HL-60 (cell line): Measurements from ENCODE around the gene HSCB.
"Not testable (repeated sequence)": the region's sequence is repeated elsewhere in the genome, so short reads cannot be mapped to it uniquely, and the experiment has no call there.

Experiments used
- DNase-seq, 2 experiments: peaks; one replicate each; pipeline ENCODE4 v3.0.0-alpha.2; 2010 to 2020; ENCODE audit warnings: low read depth in 1 of 2, low spot score in 1 of 2
- H3K27ac ChIP-seq: fragments of 250-450 bp; sonication (Bioruptor Pico); replicated peaks from 2 replicates; pipeline ENCODE4 v1.5.1; 2020; ENCODE audit warnings: mild to moderate bottlenecking, moderate library complexity
- H3K27me3 ChIP-seq: fragments of 250-450 bp; sonication (Bioruptor Pico); 2 replicates; pipeline ENCODE4 v1.5.1; 2021; ENCODE audit warnings: mild to moderate bottlenecking, moderate library complexity; ENCODE audit not compliant: insufficient read depth, poor library complexity, severe bottlenecking
- H3K4me3 ChIP-seq: replicated peaks from 2 replicates; pipeline ENCODE4 v1.5.1; 2011; ENCODE audit warnings: mild to moderate bottlenecking, control low read depth, low read length; ENCODE audit not compliant: insufficient read depth
- CTCF ChIP-seq: IDR thresholded peaks from one replicate; pipeline ENCODE4 v1.5.1; 2011; ENCODE audit warnings: low read length, control low read depth, inconsistent platforms; ENCODE audit not compliant: insufficient read depth
- GABPA ChIP-seq: IDR thresholded peaks from 2 replicates; pipeline ENCODE4 v1.6.1; 2012; ENCODE audit warnings: low read depth
- POLR2AphosphoS5 ChIP-seq: IDR thresholded peaks from 2 replicates; pipeline ENCODE4 v1.6.1; 2012; ENCODE audit warnings: low read depth
- REST ChIP-seq: IDR thresholded peaks from 2 replicates; pipeline ENCODE4 v1.6.1; 2012; ENCODE audit warnings: low read depth; ENCODE audit not compliant: insufficient replicate concordance
- SPI1 ChIP-seq: IDR thresholded peaks from 2 replicates; pipeline ENCODE4 v1.6.1; 2012; ENCODE audit warnings: low read depth, mild to moderate bottlenecking, borderline replicate concordance

The HSCB gene

DNA sequence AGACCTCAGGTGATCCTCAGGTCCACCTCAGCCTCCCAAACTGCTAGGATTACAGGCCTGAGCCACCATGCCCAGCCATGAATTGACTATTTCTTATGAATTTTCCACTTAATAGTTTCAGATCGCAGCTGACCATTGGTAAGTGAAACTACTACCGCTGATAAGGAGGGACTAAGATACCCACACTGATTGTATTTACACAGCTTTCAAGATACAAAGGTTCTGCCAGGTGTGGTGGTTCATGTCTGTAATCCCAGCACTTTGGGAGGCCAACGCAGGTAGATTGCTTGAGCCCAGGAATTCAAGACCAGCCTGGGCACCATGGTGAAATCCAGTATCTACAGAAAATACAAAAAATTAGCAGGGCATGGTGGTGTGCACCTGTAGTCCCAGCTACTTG, 4.1 kb upstream of the HSCB start:
- Histone ChIP-seq H3K27me3 (no peaks in the 10 kb centered on the region), H3K4me3 (no peak overlapping the region), H3K27ac (no peak overlapping the region)
- TF ChIP-seq REST (no peak), CTCF (no peak), POLR2AphosphoS5 (no peak), GABPA (no peak), SPI1 (no peak)
- DNase-seq, result no peak

DNA sequence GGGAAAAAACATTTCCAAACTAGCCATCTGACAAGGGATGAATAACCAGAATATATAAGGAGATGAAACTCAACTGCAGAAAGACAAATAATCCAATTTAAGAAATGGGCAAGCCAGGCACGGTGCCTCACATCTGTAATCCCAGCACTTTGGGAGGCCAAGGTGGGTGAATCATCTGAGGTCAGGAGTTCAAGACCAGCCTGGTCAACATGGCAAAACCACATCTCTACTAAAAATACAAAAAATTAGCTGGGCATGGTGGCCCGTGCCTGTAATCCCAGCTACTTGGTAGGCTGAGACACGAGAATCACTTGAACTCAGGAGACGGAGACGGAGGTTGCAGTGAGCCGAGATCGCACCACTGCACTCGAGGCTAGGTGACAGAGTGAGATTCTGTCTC, 3.0 kb upstream of the HSCB start:
- DNase-seq, H3K27me3 ChIP-seq, H3K27ac ChIP-seq, H3K4me3 ChIP-seq: not testable (repeated sequence)

DNA sequence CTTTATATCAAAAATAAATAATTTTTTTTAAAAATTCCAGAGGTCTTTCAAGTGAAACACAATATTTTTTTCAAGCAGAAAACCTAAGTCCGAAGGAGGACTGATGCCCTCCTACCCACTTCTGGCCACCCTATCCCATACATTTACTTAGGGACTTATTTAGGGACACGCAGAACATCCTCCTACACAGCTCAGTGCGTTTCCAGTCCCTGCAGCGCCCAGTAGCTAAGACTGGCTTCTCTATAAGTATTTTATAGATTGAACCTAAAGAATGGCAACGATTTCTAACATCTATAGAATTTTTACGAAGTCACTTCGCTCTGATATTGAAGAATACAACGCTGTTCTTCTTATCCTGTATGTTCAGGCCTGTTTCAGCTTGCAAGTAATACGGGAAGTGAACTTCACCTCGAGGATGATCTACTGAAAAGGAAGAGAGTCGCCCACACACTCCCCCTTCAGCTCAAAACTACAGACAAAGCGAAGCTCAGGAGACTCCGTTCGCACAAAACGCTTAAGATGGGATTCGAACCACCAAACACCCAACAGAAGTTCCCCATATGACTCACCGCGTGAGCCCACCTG, 547 bp upstream of the HSCB start:
- TF ChIP-seq POLR2AphosphoS5 (peak; percentile 78; the same call in 1 of the 2 replicates), GABPA (no peak), SPI1 (peak; percentile 70; the same call in 1 of the 2 replicates), REST (peak; percentile 16)
- H3K4me3 ChIP-seq, result peak overlapping the region; percentile 90
- DNase-seq, result no peak
- H3K27me3 ChIP-seq, result no peaks in the 10 kb centered on the region
- H3K27ac ChIP-seq, result peak overlapping the region; percentile 66

- TF ChIP-seq POLR2AphosphoS5, result no peak
- TF ChIP-seq REST, result no peak
- no peak for TF ChIP-seq SPI1
- no peak for TF ChIP-seq CTCF
- no peak for TF ChIP-seq GABPA
- Histone ChIP-seq H3K27ac (peak overlapping the region; percentile 66), H3K4me3 (peak overlapping the region; percentile 90), H3K27me3 (no peaks in the 10 kb centered on the region)
- peak in 1 of 2 experiments; percentile 61 for DNase-seq
Measured at GRCh38 chr22:28742562-28742962, 723 bp downstream of the HSCB start.
